GM18861 (cell line): ENCODE measurements around the gene SULT1A2.
"Not testable (repeated sequence)": the region's sequence is repeated elsewhere in the genome, so short reads cannot be mapped to it uniquely, and the experiment has no call there.

Experiments used
- ATAC-seq: cut with Tn5 transposase; IDR thresholded peaks from one replicate; pipeline ENCODE4 v1.9.1; 2021; ENCODE audit not compliant: unreplicated experiment

The SULT1A2 gene

DNA sequence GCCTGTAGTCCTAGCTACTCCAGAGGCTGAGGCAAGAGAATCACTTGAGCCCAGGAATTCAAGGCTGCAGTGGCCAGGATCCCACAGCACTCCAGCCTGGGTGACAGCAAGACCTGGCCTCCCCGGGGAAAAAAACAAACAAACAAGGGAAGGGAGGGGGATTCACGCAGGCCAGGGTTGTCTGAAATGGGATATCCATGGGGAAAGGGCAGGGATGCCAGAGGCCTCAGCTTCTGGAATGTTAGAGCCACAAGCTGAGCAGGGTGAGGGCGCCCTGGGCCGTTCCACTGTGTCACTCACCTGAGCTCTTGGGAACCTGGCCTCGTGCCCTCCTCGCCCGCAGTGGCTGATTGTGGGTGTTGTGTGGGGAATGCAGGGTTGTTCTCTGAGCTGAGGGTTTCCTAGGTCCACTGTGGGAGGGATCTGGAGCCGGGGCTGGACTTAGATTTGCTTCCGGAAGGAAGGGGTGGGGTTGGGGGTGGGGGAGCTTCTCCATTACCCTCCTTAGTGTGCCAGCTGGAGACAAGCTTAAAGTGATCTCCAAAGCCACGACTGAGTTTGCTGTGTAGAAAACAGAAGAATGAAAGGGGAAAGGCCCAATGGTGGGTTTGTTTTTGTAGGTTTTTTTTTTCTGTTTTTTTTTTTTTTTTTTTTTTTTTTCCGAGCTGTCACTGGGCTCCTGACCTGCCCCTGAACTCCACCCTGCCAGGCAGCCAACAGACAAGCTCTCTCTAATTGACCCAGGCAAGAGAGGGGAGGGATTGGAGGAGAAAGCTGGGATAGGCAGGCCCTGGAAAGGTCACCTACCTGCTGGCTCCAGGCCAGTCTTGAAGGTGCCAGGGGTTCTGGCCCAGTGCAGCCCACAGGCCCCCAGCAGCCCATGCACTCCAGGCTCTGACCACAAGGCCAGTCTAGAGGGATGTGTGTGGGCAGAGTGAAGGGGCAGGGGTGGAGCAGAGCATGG is 13.1 kb upstream of the SULT1A2 start, which contains the start of gene SULT1A1:
Gene SULT1A1, minus strand, starts transcription at position 414 of the 964 bp plus-strand sequence. CDS start 1,189 bp downstream, outside the sequence.
- no peak for ATAC-seq

DNA sequence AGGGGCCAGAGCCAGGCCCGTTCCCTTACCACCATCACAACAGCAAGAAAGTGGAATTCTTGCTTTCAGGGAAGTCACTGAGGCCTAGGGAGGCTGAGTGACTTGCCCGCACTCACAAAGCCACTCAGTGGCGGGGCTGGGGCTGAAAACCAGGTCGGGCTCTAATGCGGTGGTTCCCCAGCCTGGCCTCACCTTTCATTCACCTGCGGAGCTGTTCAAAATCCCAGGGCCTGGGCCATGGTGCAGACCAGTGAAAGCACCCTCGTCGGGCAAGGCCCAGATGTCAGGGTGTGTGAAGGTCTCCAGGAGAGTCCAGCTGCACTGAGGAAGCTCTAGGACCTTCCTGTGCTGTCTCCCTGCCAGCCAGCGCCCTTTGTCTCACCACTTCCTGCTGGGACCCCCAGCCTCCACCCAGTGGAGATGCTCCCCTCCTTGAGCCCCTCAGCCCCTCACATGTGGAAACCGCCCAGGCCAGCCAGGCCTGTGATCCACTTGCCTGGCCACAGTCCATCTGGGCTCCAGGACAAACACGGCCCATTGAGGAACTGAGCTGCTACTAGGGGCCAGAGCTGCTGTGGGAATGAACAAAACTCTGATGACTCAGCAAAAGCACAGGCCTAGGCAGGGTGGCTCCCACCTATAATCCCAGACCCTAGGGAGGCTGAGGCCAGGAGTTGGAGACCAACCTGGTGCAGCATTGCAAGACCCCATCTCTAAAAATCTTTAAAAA is 12.2 kb upstream of the SULT1A2 start:
- not testable (repeated sequence) for ATAC-seq

DNA sequence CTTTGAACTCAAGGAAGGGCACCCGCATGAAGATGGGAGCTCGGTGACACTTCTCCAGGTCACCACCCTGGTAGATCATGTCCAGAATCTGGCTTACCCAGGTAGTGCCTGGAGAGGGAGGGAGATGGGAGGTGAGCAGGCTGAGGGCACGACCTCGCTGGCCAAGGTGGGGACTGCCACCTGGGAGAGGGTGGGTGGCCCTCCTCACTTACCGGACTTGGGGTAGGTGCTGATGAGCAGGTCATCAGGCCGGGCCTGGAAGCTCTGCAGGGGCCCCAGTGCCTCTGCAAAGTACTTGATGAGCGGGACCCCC is 11.6 kb upstream of the SULT1A2 start:
- ATAC-seq: not testable (repeated sequence)

DNA sequence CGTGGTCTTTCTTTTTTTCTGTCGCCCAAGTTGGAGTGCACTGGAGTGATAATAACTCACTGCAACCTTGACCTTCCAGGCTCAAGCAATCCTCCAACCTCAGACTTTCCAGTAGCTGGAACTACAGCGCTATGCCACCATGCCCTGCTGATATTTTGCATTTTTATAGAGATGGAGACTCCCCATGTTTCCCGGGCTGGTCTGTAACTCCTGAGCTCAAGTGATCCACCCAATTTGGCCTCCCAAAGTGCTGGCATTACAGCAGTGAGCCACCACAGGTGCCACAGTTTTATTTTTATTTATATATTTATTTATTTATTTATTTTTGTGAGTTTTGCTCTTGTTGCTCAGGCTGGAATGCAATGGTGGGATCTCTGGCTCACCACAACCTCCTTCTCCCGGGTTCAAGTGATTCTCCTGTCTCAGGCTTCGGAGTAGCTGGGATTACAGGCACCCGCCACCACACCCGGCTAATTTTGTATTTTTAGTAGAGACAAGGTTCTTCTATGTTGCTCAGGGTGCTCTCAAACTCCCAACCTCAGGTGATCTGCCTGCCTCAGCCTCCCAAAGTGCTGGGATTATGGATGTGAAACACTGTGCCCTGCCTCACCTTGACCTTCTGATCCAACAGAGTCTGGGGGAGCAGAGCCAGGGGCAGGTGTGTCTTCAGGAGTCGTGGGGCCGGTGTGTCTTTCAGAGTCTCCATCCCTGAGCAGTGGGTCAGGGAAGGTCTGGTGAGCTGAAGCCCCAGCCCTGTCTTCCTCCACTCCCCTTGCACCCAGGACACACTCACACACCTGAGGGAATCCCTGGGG is 11.0 kb upstream of the SULT1A2 start:
- ATAC-seq: not testable (repeated sequence)

DNA sequence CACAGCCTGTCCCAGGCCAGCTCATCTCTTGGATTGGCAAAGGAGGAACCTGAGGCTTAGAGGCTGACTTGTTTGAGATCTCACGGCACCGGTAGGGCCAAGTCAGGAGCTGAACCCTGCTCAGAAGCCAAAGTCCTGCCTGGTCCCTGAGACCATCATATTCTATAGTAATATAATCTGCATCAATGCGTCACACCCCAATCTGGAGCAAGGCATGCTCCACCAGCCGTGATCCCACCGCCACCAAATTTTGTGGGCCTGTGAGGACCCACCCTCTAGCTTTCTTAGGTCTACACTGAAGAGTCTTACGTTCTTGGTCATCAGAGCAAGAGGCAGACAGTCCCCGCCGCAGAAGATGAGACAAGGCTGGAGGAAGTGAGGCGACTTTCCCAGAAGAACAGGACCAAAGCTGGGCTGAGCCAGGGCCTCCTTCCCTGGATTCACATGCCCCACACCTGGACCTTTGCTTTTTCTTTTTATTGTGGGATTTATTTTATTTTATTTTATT is 10.3 kb upstream of the SULT1A2 start:
- ATAC-seq: no peak

DNA sequence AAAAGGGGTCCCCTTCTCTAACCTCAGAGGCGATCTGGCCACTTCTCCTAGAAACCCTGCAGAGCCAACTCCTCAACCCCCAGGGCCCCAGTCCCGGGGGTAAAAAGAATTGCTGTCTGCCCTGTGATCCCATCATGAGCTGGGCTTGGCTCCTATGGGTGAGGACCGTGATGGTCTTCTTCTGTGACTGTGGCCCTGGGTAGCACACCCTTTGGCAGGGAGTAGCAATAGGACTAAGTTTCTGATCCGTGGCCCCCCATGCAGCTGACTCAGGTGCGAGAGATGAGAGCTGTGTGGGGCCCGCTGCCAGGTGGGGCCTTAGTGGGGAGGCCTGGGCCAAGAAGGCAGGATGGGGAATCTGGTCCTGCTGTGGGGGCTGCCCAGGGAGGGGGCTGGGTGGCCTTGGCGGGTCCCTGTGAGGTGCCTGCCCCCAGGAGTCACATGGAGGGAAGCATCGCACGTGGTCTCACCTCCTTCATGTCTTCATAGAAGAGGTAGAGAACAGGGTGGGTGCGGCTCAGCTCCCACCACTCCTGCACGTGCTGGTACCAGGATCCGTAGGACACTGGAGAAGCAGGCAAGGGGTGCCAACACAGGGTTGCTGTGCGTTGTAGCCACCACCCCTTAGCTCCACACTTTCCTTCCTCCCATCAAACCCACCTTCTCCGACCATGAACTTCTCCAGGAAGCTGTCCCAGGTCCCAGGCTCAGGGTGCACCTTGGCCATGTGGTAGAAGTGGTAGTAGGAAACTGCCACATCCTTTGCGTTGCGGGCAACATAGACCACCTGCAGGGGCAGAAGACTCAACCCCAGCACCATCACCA is 9.7 kb upstream of the SULT1A2 start:
- ATAC-seq: no peak

DNA sequence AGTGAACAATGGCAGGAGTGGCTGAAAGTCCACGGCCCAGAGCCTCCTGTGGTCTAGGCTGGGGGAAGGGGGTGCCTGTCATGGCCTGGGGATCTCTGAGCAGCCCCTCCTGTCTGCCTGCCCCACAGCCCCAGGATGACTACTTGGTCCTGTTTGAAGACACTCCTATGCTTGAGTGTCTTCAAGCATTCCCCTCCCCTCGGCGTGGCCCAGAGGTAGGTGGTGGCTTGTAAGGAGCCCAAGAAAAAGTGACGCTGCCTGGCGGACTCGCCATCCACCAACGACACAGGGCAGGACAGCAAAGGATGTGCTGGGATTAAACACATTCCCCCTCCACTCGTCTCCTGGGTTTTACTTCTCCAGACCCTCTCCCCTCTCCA is 7.3 kb upstream of the SULT1A2 start:
- ATAC-seq: no peak

DNA sequence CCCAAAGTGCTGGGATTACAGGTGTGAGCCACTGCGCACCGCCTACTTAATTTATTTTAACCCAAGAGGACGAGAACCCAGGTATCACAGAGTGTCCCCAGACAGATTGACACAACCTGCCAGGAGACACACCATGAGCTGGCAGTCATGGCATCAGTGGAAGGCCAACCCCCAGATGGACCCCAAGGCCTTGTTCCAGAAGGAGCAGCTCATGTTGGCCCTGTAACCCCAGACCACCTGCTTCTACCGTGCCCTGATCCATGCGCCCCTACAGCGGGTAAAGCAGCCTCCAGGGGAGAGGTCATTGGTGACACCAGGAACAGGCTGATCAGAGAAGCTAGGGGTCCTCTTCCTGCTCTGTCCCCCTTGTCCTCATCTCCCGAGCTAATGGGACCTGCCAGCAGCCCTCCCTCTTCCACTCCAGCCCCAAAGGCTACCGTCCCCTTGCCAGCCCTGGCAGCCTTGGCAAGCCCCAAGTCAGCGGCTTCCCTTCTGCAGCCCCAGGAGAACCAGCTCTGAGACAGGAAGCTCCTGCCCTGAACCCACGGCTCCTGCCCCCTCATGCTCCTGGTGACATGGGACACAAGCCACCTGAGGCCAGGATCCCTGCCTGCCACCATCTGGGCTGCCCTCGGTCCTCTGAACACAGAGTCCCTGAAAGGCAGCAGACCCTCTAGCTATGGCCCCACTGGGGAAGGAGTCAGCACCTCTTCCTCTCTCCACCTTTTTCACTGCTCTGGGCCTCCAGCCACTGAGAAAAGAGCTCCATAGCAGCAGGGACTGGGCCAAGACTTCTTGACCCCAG is 6.7 kb upstream of the SULT1A2 start:
- no peak for ATAC-seq

DNA sequence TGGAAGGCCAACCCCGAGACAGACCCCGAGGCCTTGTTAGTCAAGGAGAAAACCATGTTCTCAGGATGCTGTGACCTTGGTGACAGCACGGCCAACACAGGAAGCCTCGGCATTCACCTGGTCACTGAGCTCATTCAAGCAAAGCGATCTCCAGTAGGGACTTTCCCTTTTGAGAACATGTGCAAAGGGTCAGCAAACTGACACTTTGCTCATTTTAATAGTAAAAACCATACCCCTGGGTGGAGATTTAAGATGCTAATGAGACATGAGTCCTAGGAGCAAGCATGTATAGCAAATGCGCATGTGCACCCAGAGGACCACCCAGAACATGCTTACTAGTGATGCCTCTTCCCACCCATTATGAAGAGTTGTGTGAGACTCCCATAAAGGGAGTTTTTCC is 5.7 kb upstream of the SULT1A2 start:
- no peak for ATAC-seq

DNA sequence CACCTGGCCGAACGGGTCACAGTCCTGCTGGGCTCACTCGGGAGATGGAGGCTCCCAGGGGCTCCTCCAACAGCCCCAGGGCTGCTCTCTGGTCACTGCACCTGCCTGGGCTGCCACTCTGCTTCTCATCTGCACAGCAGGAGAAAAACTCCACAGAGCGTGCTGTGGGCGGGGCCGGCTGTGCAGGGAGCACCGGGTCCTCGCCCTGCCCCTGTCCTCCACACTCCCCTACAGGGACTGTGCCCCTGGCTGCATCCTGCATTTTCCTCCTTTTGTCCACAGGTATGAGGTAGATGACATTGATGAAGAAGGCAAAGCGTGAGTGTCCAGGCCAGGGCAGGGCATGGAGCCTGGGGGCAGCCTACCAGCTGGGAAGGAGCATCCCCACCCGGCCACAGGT is 5.2 kb upstream of the SULT1A2 start:
- not testable (repeated sequence) for ATAC-seq

DNA sequence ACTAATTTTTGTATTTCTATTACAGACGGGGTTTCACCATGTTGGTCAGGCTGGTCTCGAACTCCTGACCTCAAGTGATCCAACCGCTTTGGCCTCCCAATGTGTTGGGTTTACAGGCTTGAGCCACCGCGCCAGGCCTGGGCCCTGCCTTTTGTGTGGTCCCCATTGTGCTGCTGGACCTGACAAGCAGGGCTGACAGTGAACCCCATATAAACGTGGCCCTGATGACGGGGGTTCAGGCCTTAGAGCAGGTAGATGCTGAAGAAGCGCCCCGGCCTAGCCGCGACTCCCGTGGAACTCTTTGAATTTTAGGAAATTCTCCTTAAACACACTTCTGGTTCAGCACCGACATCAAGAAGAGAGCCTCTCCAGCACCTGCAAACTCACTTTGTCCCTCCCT is 4.7 kb upstream of the SULT1A2 start:
- not testable (repeated sequence) for ATAC-seq

DNA sequence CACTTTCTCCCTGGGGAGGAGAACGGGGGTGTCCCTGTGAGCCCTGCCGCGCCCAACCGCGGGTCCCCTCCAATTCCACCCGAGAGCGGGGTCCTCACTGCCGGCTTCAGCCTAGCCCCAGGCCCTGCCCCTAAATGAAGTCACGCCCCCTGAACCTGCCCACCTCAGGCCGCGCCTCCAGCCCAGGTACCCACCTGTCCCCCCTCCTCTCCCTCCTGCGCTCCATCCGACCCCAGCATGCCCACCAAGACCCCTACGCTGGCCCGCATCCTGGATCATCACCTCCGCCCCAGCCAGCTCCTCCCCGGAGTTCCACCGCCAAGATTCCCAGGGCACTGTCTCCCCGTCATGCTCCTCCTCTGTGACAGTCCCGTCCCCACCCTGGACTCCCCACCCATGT is 4.1 kb upstream of the SULT1A2 start:
- not testable (repeated sequence) for ATAC-seq

DNA sequence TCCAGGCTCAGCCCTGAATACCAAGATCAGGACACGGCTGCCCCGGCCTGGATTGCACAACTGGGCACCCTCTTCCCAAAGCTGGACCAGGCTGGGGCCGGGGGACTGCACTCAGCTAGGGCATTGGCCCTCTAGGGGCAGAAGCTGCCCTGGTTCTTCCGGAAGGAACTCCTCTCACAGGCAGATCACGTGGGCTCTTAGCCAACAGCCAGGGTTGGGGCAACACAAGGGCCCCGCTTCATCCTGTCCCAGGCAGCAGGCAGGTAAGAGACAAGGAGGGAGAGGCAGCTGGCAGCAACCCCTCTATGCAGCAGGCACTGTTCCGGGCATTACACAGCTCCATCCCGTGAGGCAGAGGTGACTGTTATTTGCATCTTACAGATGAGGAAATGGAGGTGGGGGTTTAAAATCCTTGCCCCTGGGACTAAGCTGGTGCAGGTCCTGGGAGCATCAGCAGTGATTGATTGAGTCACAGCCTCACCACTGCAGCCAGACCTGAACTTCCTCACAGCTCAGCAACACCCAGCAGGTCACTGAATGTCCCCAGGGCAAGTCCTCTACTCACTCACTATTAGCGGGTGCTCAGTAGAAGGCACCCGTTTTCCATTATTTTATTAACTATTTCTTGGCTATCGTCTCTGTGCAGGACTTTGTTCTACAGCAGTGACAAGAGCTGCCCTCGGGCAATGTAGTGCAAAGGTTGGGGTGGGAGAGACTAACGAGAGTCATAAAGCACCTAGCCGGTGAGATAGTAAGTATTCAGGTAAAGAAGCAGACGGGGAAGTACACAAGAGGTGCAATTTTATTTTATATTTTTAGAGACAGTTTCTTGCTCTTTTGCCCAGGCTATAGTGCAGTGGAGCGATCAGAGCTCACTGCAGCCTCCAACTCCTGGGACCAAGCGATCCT is 2.8 kb upstream of the SULT1A2 start:
- ATAC-seq: peak; percentile 48

DNA sequence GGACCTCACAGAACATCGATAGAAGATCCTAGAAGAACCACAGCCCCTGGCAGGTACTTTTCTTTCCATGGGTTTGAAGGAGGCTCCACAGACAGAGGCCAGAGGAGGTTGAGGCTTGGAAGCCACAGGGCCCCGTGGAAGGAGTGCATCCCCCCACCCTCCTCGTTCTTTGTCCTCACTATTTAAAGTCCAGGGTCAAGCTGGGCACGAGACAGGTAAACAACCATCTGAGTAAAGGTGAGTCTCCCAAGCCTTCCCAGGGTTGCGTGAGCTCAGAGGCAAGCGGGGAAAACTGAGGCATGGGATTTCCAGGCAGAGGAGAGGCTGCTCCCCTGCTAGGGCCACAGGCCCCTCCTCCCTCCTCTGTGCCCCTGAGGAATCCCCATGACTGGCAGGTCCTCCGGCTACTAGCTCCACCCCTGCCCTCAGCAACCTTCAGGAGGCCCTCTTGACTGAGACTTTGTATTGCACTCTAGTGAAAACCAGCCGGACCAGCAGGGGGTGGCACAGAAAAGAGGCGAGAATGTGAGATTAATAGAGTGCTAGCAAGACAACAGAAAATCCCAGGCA is 927 bp upstream of the SULT1A2 start:
- no peak for ATAC-seq

DNA sequence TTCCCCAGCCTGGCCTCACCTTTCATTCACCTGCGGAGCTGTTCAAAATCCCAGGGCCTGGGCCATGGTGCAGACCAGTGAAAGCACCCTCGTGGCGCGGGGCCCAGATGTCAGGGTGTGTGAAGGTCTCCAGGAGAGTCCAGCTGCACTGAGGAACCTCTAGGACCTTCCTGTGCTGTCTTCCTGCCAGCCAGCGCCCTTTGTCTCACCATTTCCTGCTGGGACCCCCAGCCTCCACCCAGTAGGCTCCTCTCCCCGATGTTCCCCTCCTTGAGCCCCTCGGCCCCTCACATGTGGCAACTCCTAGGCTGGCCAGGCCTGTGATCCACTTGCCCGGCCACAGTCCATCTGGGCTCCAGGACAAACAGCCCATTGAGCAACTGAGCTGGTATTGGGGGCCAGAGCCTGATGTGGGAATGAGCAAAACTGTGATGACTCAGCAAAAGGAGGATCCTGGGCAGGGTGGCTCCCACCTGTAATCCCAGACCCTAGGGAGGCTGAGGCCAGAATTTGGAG is 677 bp downstream of the SULT1A2 start:
- no peak for ATAC-seq

DNA sequence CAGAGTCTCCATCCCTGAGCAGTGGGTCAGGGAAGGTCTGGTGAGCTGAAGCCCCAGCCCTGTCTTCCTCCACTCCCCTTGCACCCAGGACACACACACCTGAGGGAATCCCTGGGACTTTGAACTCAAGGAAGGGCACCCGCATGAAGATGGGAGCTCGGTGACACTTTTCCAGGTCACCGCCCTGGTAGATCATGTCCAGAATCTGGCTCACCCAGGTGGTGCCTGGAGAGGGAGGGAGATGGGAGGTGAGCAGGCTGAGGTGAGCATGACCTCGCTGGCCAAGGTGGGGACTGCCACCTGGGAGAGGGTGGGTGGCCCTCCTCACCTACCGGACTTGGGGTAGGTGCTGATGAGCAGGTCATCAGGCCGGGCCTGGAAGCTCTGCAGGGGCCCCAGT is 1.4 kb downstream of the SULT1A2 start:
- ATAC-seq: not testable (repeated sequence)

DNA sequence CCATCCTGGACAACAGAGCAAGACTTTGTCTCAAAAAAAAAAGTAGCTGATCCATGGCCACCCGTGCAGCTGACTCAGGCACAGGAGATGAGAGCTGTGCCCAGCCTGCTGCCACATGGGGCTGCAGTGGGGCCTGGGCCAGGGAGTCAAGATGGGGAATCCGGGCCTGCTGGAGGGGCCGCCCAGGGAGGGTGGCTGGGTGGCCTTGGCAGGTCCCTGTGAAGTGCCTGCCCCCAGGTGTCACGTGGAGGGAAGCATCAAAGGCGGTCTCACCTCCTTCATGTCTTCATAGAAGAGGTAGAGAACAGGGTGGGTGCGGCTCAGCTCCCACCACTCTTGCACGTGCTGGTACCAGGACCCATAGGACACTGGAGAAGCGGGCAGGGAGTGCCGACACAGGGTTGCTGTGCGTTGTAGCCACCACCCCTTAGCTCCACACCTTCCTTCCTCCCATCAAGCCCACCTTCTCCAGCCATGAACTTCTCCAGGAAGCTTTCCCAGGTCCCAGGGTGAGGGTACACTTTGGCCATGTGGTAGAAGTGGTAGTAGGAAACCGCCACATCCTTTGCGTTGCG is 3.8 kb downstream of the SULT1A2 start:
- no peak for ATAC-seq
